ENCODE measurements around the gene TRIM17.

Gene TRIM17

DNA sequence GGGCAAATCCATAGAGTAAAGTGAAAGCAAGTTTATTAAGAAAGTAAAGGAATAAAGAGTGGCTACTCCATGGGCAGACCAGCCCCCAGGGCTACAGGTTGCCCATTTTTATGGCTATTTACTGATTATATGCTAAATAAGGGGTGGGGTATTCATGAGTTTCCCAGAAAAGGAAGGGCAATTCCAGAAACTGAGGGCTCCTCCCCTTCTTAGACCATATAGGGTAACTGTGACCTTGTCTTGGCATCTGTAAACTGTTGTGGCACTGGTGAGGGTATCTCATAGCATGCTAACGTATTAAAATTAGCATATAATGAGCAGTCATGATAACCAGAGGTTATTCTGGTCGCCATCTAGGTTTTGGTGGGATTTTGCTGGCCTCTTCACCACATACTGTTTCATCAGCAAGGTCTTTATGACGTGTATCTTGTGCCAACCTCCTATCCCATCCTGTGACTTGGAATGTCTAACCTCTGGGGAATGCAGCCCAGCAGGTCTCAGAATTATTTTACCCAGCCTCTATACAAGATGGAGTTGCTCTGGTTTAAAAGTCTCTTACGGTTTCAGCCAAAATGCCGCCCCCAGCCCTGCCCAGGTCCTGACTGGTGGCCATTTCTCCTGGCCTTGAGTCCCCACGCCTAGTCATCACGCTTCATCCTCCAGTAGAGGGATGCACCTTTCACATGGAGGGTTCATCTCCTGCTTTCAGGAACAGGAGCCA, 982 bp upstream of the TRIM17 start:
- DNase-seq (ENCODE audit: extremely low read depth in 1 of 2, low read depth in 1 of 2) = no peak

DNA sequence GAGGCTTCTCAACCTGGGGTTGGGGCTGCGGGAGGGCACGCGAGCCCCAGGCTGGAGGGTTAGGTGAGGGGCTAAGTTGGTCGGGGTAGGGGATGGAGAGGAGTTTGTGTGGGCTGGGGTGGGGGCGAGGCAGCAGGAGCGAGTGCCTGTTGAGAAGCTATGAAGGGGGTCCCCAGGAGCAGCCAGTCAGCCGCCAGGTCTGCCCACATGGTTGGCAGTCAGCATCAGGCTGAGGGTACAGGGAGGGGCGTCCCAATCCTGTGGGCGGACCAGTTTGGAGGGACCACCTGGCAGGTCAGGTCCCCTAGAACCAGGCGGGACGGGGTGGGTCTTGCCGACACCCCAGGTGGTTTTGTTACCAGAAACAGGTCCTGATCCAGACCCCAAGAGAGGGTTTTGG, 400 bp upstream of the TRIM17 start:
- DNase-seq (ENCODE audit: extremely low read depth in 1 of 2, low read depth in 1 of 2) = no peak

DNA sequence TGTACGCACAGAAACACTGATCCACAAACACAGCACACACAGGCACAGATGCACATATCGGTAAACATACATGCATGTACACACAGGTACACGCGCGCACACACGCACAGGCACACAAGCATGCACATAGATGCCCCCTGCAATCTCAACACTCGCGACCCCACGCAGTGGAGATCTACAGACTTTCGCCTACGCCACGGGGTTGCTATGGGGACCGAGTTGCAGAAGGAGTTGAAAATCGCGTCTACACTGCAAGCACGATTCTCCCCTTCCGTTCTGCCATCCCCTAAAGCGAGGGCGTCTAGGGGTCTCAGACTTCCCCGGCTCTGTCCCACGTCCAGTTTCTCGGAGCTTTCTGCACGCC, 826 bp downstream of the TRIM17 start:
- DNase-seq (ENCODE audit: extremely low read depth in 1 of 2, low read depth in 1 of 2) = no peak

DNA sequence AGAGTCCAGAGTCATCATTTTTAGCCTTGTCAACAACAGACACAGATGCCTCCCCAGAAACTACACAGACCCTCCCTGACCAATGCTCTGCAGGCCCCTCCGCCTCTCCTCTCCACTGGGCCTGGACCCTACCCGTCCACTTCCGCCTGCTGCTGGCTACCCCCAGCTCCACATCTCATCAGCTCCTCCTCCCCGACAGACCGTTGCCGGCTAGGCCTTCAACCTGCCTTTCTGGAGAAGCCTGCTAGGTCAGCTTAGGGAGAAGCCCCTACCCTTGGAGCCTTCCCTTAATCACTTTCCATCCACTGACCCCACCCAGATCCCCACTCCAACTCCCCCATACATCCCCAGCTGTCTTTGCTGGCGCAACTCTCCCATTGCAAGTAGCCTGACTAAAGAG, 1.4 kb downstream of the TRIM17 start:
- DNase-seq (ENCODE audit: extremely low read depth in 1 of 2, low read depth in 1 of 2) = no peak

DNA sequence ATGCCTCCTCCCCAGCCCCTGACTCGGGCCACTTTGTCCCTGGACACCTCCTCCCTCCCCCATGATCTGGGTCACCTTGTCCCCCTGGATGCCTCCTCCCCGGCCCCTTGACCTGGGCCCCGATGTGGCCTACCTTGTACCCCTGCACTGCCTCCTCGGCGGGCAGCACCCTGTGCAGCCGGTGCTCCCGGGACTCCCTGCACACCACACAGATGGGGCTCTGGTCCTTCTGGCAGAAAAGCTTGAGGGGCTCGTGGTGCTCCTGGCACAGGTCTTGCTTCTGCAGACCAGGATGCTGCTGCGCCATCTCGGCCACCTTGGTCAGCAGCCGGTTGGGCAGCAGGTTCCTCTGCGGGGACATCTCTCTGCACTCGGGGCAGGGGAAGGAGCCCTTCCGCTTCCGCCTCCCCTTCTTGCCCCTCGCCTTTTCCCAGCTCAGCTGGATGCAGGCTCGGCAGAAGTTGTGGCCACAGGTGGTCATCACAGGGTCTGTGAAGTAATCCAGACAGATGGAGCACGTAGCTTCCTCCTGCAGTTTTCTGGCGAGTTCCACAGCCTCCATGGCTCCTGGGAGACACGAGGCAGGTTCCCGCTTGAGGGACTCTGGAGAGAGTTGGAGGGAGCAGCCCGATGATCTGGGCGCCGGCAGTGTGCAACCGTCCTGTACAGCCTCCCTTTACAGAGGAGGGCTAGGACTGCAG, 2.0 kb downstream of the TRIM17 start:
- no peak for DNase-seq (ENCODE audit: extremely low read depth in 1 of 2, low read depth in 1 of 2)

DNA sequence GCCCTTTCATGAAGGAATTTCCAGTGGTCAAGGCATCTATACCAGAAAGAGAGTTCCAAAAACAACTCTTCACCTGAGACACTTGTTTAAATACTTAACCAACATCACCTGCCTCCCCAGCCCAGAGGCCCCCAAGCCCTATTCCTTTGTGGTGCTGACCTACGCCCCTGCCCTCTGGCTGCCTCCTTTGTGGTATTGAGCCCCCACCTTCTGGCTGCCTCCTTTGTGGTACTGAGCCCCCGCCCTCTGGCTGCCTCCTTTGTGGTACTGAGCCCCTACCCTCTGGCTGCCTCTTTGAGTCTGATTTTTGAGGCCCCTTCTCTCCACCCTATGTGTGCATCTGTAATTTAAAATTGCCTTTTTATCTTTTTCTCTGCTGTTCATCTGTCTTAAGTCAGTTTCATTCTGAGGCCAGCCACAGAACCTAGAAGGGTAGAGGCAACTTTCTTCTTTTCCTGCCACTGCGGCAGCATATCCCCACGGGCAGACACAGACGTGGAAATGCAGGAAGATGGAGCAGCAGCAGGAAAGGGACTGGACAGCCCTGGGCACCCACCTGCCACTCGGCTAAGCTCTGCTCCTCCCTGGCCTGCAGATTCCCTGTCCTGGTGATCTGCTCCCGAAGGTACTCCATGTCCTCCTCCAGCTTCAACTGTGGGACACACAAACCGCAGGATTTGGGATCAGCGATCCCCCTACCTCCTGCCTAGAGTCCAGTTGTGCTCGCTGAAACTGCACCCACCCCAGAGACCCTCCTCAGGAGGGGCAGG, 3.2 kb downstream of the TRIM17 start:
- DNase-seq (ENCODE audit: extremely low read depth in 1 of 2, low read depth in 1 of 2) = no peak

DNA sequence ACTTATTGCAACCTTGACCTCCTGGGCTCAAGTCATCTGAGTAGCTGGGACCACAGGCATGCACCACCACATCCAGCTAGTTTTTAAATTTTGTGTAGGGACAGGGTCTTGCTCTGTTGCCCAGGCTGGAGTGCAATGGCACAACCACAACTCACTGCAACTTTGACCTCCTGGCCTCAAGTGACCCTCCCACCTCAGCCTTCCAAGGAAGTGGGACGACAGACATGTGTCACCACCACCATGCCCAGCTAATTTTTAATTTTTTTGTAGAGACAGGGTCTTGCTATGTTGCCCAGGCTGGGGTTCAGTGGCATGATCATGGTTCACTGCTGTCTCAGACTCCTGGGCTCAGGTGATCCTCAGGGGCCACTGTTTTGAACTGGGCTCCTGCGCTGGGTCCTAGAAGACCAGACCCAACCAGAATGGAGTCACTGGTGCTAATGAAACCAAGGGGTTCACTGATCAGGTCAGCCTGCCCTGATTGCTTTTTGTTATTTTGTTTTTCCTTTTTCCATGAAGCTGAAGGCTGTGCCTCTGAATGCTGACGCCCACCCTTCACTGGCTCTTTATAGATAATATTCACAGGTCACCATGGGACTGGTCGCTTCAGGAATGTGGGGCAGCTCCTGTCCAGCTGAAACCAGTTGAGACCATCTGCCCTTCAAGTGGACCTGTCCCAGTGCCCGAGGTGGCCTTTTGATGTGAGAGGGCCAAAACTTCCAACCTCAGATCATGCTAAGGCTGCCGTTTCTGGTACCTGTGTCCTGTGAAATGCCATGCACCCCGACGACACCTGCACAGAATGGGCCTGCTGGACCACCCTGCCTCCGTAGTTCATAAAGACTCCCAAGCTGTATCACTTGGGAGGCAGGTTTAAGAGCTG, 4.9 kb downstream of the TRIM17 start:
- no peak for DNase-seq (ENCODE audit: extremely low read depth in 1 of 2, low read depth in 1 of 2)

DNA sequence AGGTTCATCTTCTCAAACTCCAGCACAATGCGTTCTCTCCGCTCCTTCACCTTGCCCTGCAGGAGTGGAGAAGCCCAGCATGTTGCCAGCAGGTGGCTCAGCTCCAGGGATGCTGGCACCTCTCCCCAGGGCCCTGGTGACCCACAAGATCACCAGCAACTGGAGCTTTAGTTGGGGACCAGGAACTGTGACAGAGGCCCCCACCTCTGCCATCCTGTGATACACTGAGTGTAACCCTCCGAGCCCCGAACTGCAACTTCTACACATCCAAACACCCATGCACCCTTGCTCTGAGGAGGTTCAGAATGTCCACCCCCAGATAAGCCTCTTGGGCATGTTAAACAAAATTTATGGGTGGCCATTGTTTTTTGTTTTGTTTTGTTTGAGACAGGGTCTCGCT, 5.5 kb downstream of the TRIM17 start:
- DNase-seq (ENCODE audit: extremely low read depth in 1 of 2, low read depth in 1 of 2) = no peak

DNA sequence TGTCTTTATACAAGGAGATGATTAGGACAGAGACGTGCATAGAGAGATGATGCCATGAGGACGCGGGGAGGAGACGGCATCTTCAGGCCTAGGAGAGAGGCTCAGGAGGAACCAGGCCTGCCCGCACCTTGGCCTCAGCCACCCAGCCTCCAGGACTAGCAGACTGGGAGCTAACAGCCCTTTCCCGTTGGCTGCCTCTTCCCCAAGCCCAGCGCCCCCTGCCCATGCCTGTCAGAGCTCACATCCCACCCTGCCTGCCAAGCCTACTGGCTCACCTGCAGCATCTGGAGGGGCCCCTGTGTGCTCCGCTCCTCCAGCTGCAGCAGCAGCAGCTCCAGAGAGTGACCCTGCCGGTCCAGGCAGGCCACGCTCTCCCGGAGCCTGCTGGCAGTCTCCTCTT, 6.0 kb downstream of the TRIM17 start:
- no peak for DNase-seq (ENCODE audit: extremely low read depth in 1 of 2, low read depth in 1 of 2)

DNA sequence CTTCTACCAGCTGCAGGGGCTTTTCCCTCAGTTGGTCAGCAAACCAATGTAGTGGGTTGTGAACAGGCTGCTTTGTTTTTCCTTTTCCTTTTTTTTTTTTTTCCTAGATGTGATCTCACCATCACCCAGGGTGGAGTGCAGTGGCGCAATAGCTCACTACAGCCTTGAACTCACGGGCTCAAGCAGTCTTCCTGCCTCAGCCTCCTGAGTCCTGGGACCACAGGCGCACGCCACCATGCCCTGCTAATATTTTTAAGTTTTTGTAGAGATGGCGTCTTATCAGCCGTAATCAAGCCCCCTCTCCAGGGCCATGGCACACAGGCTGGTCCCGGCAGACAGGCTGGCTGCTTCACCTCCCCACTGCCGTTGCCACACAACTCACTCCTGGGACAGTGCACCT, 6.6 kb downstream of the TRIM17 start:
- DNase-seq (ENCODE audit: extremely low read depth in 1 of 2, low read depth in 1 of 2) = no peak

DNA sequence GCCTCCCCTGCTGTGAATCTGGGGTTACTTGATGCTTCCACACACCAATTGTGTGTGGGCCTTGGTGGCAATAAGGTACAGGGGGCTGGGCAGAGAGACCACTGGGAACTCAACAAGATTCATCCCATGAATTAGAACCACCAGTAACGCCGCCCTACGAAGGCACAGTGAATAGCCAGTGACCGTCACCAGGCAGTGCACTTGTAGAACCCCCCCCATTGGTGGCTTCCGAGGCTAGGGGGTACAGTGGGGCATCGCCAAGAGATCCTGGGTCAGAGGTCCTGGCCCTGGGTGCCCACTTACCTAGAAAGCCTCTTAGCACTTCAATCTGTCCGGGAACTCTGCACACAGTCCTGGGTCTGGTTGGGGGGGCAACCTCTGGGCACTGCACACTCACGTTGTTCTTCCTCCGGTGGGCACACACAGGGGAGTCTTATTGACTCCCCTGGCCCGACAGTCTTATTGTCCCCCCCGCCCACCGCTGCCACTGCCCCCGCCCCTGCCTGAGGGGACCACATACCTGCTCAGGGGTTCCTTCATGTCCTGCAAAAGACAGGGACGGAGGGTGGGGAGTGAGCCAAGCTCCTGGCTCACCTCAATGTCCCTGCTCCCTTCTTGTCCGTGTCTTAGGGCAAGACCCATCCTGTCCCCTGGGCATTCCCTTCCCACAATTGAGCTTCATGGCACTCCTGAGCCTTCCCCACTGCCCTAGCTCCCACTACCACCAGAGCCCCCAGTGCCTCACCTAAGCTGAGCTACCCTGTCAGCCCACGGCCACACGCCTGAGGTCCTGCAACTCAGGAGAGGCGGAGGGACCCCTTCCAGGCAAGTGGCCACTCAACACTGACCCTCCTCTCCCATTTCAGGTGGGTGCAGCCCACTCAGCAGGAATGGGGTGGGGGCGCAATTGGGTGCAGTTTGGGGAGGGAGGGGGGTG, 7.5 kb downstream of the TRIM17 start:
- no peak for DNase-seq (ENCODE audit: extremely low read depth in 1 of 2, low read depth in 1 of 2)

DNA sequence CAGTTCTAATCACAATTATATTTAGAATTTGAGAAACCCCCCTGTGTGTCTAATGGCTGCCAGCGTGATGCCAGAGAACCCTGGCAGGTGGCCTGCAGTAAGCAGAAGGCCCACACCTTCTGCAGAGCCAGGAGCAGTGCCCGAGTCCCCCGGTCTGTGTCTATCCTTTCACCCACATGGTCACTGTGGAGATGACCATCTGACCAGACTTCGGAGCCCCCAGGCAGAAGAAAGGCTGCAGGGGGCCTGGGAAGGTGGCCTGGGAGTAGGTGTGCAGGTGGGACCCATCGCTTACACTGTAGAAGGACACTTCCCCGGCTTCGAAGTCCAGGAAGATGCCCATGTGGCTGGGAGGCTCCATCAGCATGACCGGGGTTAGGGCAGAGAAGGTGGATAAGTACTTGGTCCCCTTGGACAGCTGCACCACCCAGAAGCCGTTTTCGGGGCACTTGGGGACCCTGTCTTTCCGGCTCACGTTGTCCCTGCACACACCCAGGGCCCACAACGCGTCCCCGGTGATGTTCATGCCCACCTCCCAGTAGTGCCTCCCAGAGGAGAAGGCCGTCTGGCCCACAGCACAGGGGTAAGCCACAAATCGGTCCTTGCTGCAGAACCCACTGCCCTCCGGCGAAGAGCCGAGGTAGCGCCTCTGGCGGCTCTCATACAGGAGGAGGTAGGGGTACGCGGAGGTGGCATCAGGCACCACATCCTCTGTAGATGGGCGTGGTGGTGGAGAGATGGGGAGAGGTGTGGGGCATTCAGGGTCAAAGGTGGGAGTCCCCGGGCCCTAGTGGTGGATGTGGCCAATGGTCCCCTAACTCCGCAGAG, 8.4 kb downstream of the TRIM17 start:
- DNase-seq (ENCODE audit: extremely low read depth in 1 of 2, low read depth in 1 of 2) = no peak

DNA sequence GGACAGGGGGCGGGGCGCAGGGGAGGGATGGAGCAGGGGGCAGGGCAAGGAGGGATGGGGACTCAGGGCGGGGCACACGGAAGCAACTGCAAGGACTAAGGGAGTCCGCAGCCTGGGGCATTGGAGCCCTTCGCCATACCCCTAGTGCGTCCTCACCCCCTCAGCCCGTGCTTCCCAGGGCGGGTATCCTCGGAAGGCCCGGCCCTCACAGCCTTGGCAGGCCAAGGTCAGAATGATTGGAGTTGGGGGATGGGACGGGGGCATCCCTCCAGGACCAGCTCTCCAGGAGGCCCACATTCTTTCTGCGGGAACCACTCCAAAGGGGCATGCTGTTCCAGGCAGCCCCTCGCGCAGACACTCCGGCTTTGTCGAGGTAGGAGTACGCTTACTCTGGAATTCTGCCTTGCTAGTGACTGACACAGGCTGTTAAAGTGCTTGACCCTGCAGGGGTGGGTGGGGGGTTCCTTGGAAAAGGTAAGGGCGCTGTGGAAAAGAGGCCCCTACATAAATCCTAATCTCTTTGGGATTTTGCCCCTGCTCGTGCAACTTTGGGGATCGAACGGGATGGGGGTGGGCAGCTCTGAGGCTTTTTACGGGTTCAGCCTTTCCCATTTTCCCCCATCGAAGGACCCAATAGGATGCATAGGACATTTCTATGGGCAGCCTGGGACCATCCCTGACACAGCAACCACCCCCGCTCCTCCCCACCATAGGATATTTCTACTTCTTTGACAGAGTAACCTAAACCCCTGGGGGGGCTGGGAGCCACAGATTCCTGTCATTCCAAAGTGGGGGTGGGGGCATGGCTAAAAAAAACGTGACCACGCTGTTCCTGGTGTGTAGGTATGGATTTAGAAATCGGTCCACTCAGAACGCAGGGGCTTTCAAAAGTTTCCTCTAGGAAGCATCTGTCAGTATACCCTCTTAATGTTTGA, 9.3 kb downstream of the TRIM17 start:
- no peak for DNase-seq (ENCODE audit: extremely low read depth in 1 of 2, low read depth in 1 of 2)

DNA sequence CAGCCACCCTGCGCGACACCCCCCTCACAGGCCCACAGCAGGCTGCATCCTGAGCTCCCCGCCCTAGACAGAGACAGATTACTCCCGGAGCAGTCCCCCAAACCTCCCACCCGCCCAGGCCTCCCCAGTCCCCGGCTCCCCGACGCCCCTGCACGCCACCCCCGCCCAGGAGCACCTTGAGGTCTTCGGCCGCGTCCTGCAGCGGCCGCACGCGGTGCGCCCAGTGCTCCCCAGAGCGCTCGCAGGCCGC, 10.8 kb downstream of the TRIM17 start:
- DNase-seq (ENCODE audit: extremely low read depth in 1 of 2, low read depth in 1 of 2) = no peak

DNA sequence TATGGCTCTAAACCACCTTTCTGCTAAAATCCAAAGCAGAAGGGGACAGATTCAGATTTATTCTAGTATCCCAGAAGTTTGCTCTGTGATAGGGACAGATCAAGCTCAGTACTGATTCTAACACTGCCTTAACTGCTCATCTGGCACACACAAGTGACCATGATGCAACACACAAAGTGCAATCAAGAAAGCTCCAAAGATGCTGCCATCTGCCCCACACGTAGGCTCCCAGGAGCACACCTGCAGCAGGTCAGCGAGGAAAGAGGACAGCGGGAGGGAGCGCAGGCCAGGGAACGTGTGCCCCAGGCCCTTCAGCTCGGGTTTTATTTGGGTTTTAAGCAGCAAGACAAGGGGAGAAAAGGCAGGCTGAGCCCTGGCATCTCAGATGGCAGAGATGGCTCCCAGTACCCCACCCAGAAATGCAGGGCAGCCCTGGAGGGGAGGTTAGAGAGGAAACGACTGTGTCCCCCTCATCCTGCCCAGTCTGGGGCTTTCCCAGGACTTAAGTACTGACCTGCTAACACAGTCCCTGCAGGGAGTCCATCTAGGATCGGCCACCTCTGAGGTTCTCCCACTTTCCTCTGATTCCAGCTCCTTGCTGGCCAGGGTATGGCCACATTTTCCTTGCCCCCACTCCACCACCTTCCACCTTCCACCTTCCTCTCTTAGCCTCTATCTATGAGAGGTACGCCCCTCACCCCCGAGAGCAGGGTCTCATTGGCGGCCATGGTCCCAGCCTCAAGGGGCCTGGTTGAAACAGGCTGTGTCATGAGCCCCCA, 11.3 kb downstream of the TRIM17 start:
- DNase-seq (ENCODE audit: extremely low read depth in 1 of 2, low read depth in 1 of 2) = no peak

DNA sequence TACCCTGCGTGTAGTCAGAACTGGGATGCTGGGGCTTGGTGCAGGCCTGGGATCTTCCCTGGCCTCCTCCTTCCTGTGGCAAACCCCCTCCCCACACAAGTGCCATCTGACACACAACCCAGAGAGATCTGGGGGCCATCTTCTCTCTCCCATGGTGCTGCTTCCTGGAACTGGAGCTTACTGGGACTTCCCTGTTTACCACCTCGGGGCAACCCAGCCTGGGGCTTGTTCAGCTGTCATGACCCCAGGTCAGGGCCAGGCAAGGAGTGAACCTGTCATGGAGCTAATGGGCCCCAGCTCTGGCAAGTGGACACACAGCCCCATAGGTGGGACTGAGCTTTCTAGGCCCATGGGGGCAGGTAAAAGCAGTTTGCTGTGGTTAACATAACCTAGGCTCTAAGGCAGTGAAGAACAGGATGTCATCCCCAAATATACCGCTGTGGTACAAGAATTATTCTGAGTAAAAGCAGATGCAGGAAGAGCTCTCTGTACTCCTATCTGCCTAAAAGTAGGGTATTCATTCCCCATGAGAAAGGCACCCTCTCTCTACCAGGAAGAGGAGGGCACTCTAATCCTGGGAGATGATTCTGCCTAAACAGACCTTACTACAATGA, 12.4 kb downstream of the TRIM17 start:
- no peak for DNase-seq (ENCODE audit: extremely low read depth in 1 of 2, low read depth in 1 of 2)

DNA sequence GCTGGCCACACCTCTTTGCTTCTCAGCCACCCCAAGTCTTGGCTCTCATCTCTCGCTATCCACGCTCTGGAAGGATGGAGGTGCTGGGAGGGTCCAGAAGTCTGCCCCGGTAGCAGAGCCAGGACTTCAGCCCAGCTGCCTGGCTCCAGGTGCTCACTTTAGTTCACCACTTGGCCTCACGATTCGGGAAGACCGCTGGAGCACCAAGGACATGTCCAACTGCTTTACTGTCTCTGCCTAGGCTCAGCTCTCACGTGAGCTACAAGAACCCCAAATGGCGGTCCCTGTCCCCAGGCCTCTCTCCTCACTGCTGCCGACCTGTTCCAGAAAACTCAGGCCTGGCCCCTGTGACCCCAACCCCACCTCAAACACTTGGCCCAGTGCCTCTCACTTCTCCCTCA, 13.4 kb downstream of the TRIM17 start:
- no peak for DNase-seq (ENCODE audit: extremely low read depth in 1 of 2, low read depth in 1 of 2)

Data from activated CD8-positive, alpha-beta memory T cell treated with anti-CD3 and anti-CD28 coated beads for 1 hour (primary cell).